ENCODE results near the gene DLAT.

- TF ChIP-seq CTCF (IDR thresholded peaks at IDR 0.05) (no peak), POLR2A (IDR thresholded peaks at IDR 0.05) (no peak)
These were observed 71.0 kb downstream of the DLAT start for GRCh38 chr11:112096194-112096593.

Data from lower leg skin (tissue), 3 donors.